Upper lobe of left lung (tissue), 4 donors: Measurements from ENCODE around the gene GRID1.

Experiments
- CTCF ChIP-seq, 6 experiments: fragments of 450-650 bp in 4 of 6; fragments of 200-600 bp in 2 of 6; sonication (generic) in 2 of 6; IDR thresholded peaks; one replicate each; pipeline ENCODE4 v1.5.1; 2016 to 2019; ENCODE audit warnings: antibody characterized with exemption in 6 of 6
- EP300 ChIP-seq, 4 donors: sonication (generic); formaldehyde crosslinking; IDR thresholded peaks; one replicate each; pipeline ENCODE4 v1.5.1; 2017; ENCODE audit warnings: antibody characterized with exemption in 4 of 4, control low read depth in 2 of 4

- TF ChIP-seq CTCF (IDR thresholded peaks at IDR 0.05) (no peak), EP300 (IDR thresholded peaks at IDR 0.05) (no peak)
Observed at GRCh38 chr10:85978566-85979358, 387.8 kb downstream of the GRID1 start.
